GM21381 (cell line): ENCODE measurements around the gene HMSD.
"Not testable (repeated sequence)": the region's sequence is repeated elsewhere in the genome, so short reads cannot be mapped to it uniquely, and the experiment has no call there.

Experiments used
- ATAC-seq: cut with Tn5 transposase; IDR thresholded peaks from one replicate; pipeline ENCODE4 v1.9.1; 2021; ENCODE audit warnings: mild to moderate bottlenecking, moderate library complexity; ENCODE audit not compliant: unreplicated experiment

Gene HMSD

GRCh38 chr18:63949068-63949737 lies at the start of gene HMSD:
Gene HMSD, plus strand, starts transcription at chr18:63949301. Its CDS starts 4,155 bp downstream, at chr18:63953456.
- peak; percentile 86 for ATAC-seq

GRCh38 chr18:63903851-63904570 lies 45.1 kb upstream of the HMSD start:
- no peak for ATAC-seq

GRCh38 chr18:63904694-63905093 lies 44.4 kb upstream of the HMSD start:
- no peak for ATAC-seq

- no peak for ATAC-seq
Observed at GRCh38 chr18:63905361-63905760, 43.7 kb upstream of the HMSD start.

GRCh38 chr18:63906056-63906455 lies 43.0 kb upstream of the HMSD start:
- ATAC-seq: no peak

- ATAC-seq: peak; percentile 58
Observed at GRCh38 chr18:63907664-63908063, 41.4 kb upstream of the HMSD start, which contains the start of gene SERPINB10. Gene SERPINB10, plus strand, starts transcription at chr18:63907958. Its CDS starts 7,553 bp downstream, at chr18:63915511.

GRCh38 chr18:63908858-63909257 lies 40.2 kb upstream of the HMSD start:
- ATAC-seq: no peak

- ATAC-seq: peak; percentile 55
Observed at GRCh38 chr18:63909870-63910269, 39.2 kb upstream of the HMSD start.

- no peak for ATAC-seq
Observed at GRCh38 chr18:63917817-63918216, 31.3 kb upstream of the HMSD start.

GRCh38 chr18:63922049-63922448 lies 27.1 kb upstream of the HMSD start:
- no peak for ATAC-seq

- no peak for ATAC-seq
Observed at GRCh38 chr18:63924551-63924950, 24.6 kb upstream of the HMSD start.

- no peak for ATAC-seq
Observed at GRCh38 chr18:63928331-63928730, 20.8 kb upstream of the HMSD start.

GRCh38 chr18:63929369-63929768 lies 19.7 kb upstream of the HMSD start:
- not testable (repeated sequence) for ATAC-seq

GRCh38 chr18:63930773-63931354 lies 18.2 kb upstream of the HMSD start:
- ATAC-seq: no peak

- ATAC-seq: peak; percentile 99
Observed at GRCh38 chr18:63936156-63936931, 12.8 kb upstream of the HMSD start.

GRCh38 chr18:63936932-63937393 lies 12.1 kb upstream of the HMSD start:
- peak; percentile 12 for ATAC-seq

GRCh38 chr18:63940008-63940407 lies 9.1 kb upstream of the HMSD start:
- ATAC-seq: no peak

GRCh38 chr18:63940543-63941050 lies 8.5 kb upstream of the HMSD start:
- ATAC-seq: not testable (repeated sequence)

- no peak for ATAC-seq
Observed at GRCh38 chr18:63947051-63947790, 1.9 kb upstream of the HMSD start.

GRCh38 chr18:63951302-63951705 lies 2.2 kb downstream of the HMSD start:
- ATAC-seq: peak; percentile 49
